IPS DF 6.9 (cell line): ENCODE measurements around the gene ZNF76.
A peak's percentile ranks its signal among the peaks of the same experiment; 100 is the strongest.

Experiments
- DNase-seq: peaks from one replicate; pipeline ENCODE4 v3.0.0-alpha.2; 2013; ENCODE audit warnings: low read depth, low spot score
- H3K27ac ChIP-seq: one replicate; pipeline ENCODE4 v1.5.1; 2013; ENCODE audit warnings: low read length, control low read depth
- H3K27me3 ChIP-seq: 2 replicates; pipeline ENCODE4 v1.6.1; 2013; ENCODE audit warnings: mild to moderate bottlenecking, low read length; ENCODE audit not compliant: control insufficient read depth, insufficient read depth
- H3K36me3 ChIP-seq: 2 replicates; pipeline ENCODE4 v1.6.1; 2013; ENCODE audit warnings: low read length; ENCODE audit not compliant: control insufficient read depth, insufficient read depth
- H3K4me1 ChIP-seq: 2 replicates; pipeline ENCODE4 v1.6.1; 2013; ENCODE audit warnings: low read length; ENCODE audit not compliant: control insufficient read depth, insufficient read depth
- H3K4me3 ChIP-seq: 2 replicates; pipeline ENCODE4 v1.5.1; 2013; ENCODE audit warnings: mild to moderate bottlenecking, low read length
- H3K9me3 ChIP-seq: 2 replicates; pipeline ENCODE4 v1.6.1; 2013; ENCODE audit warnings: low read length, inconsistent platforms; ENCODE audit not compliant: control insufficient read depth, insufficient read depth
- WGBS: extraction: QIAGEN DNeasy Blood & Tissue Kit; methylation state at CpG from one replicate; pipeline ENCODE4 v1.1.7; 2013; ENCODE audit warnings: mixed read lengths, missing lambda C conversion rate; ENCODE audit not compliant: insufficient read length, insufficient coverage; 5-methylcytosine and 5-hydroxymethylcytosine counted together

The ZNF76 gene

GRCh38 chr6:35248965-35249364, 10.6 kb upstream of the ZNF76 start:
- Histone ChIP-seq H3K27me3 (no peaks in the 10 kb centered on the region), H3K9me3 (no peaks in the 10 kb centered on the region), H3K4me1 (peaks cover 4% of the 10 kb centered on the region), H3K27ac (no peak overlapping the region), H3K36me3 (no peaks in the 10 kb centered on the region), H3K4me3 (no peak overlapping the region)
- DNase-seq: no peak
- no CpG with 5 or more reads among the region's 3 CpGs for WGBS

GRCh38 chr6:35251949-35252348, 7.6 kb upstream of the ZNF76 start:
- peaks cover 4% of the 10 kb centered on the region for H3K4me1 ChIP-seq
- no CpG with 5 or more reads among the region's 3 CpGs for WGBS

GRCh38 chr6:35253249-35253648, 6.3 kb upstream of the ZNF76 start:
- DNase-seq: no peak
- no peaks in the 10 kb centered on the region for H3K27me3 ChIP-seq
- H3K4me1 ChIP-seq: peaks cover 4% of the 10 kb centered on the region
- no peak overlapping the region for H3K4me3 ChIP-seq
- H3K9me3 ChIP-seq: no peaks in the 10 kb centered on the region
- H3K36me3 ChIP-seq: no peaks in the 10 kb centered on the region
- no CpG with 5 or more reads among the region's 1 CpG for WGBS
- H3K27ac ChIP-seq: no peak overlapping the region

More at GRCh38 chr6:35251949-35252348, 7.6 kb upstream of the ZNF76 start:
- DNase-seq: no peak
- no peak overlapping the region for H3K4me3 ChIP-seq
- H3K27me3 ChIP-seq: no peaks in the 10 kb centered on the region
- no peaks in the 10 kb centered on the region for H3K36me3 ChIP-seq
- H3K27ac ChIP-seq: no peak overlapping the region
- H3K9me3 ChIP-seq: no peaks in the 10 kb centered on the region

- no peaks in the 10 kb centered on the region for H3K9me3 ChIP-seq
- H3K27ac ChIP-seq: no peak overlapping the region
- H3K27me3 ChIP-seq: no peaks in the 10 kb centered on the region
- DNase-seq: no peak
- H3K36me3 ChIP-seq: no peaks in the 10 kb centered on the region
- peak overlapping the region; percentile 62; the same call in 1 of the 2 replicates for H3K4me3 ChIP-seq
- H3K4me1 ChIP-seq: no peaks in the 10 kb centered on the region
- WGBS: no CpG with 5 or more reads among the region's 7 CpGs
Measured at GRCh38 chr6:35258336-35258735, 1.2 kb upstream of the ZNF76 start.

GRCh38 chr6:35258858-35259193, 709 bp upstream of the ZNF76 start:
- WGBS: no CpG with 5 or more reads among the region's 20 CpGs
- H3K36me3 ChIP-seq: no peaks in the 10 kb centered on the region
- no peak for DNase-seq
- no peak overlapping the region for H3K27ac ChIP-seq
- H3K9me3 ChIP-seq: no peaks in the 10 kb centered on the region
- H3K27me3 ChIP-seq: no peaks in the 10 kb centered on the region
- H3K4me1 ChIP-seq: no peaks in the 10 kb centered on the region
- H3K4me3 ChIP-seq: peak overlapping the region; percentile 62

- DNase-seq: peak; percentile 81
- no CpG with 5 or more reads among the region's 23 CpGs for WGBS
- Histone ChIP-seq H3K27ac (no peak overlapping the region), H3K4me1 (no peaks in the 10 kb centered on the region), H3K27me3 (no peaks in the 10 kb centered on the region), H3K9me3 (no peaks in the 10 kb centered on the region), H3K36me3 (no peaks in the 10 kb centered on the region), H3K4me3 (peak overlapping the region; percentile 82; the same call in 1 of the 2 replicates)
Measured at GRCh38 chr6:35259948-35260590, 534 bp downstream of the ZNF76 start.

- no CpG with 5 or more reads among the region's 6 CpGs for WGBS
- Histone ChIP-seq H3K36me3 (no peaks in the 10 kb centered on the region), H3K4me1 (no peaks in the 10 kb centered on the region), H3K4me3 (no peak overlapping the region; the same call in 1 of the 2 replicates), H3K27me3 (no peaks in the 10 kb centered on the region), H3K9me3 (no peaks in the 10 kb centered on the region), H3K27ac (no peak overlapping the region)
- no peak for DNase-seq
Measured at GRCh38 chr6:35260591-35261570, 1.3 kb downstream of the ZNF76 start.

- Histone ChIP-seq H3K4me1 (no peaks in the 10 kb centered on the region), H3K27ac (no peak overlapping the region), H3K4me3 (no peak overlapping the region), H3K9me3 (no peaks in the 10 kb centered on the region), H3K27me3 (no peaks in the 10 kb centered on the region), H3K36me3 (no peaks in the 10 kb centered on the region)
- no peak for DNase-seq
- WGBS: no CpG with 5 or more reads among the region's 2 CpGs
Measured at GRCh38 chr6:35262596-35262995, 3.1 kb downstream of the ZNF76 start.

GRCh38 chr6:35264550-35265274, 5.2 kb downstream of the ZNF76 start:
- Histone ChIP-seq H3K27ac (no peak overlapping the region), H3K4me3 (no peak overlapping the region), H3K9me3 (no peaks in the 10 kb centered on the region), H3K27me3 (no peaks in the 10 kb centered on the region), H3K36me3 (no peaks in the 10 kb centered on the region), H3K4me1 (no peaks in the 10 kb centered on the region)
- DNase-seq: no peak

- Histone ChIP-seq H3K4me3 (no peak overlapping the region), H3K27me3 (no peaks in the 10 kb centered on the region), H3K36me3 (no peaks in the 10 kb centered on the region), H3K27ac (no peak overlapping the region), H3K9me3 (no peaks in the 10 kb centered on the region), H3K4me1 (no peaks in the 10 kb centered on the region)
- no CpG with 5 or more reads among the region's 2 CpGs for WGBS
- DNase-seq: no peak
Measured at GRCh38 chr6:35265523-35265922, 6.0 kb downstream of the ZNF76 start.
